ENCODE data around the gene ARID3A.

The ARID3A gene

DNA sequence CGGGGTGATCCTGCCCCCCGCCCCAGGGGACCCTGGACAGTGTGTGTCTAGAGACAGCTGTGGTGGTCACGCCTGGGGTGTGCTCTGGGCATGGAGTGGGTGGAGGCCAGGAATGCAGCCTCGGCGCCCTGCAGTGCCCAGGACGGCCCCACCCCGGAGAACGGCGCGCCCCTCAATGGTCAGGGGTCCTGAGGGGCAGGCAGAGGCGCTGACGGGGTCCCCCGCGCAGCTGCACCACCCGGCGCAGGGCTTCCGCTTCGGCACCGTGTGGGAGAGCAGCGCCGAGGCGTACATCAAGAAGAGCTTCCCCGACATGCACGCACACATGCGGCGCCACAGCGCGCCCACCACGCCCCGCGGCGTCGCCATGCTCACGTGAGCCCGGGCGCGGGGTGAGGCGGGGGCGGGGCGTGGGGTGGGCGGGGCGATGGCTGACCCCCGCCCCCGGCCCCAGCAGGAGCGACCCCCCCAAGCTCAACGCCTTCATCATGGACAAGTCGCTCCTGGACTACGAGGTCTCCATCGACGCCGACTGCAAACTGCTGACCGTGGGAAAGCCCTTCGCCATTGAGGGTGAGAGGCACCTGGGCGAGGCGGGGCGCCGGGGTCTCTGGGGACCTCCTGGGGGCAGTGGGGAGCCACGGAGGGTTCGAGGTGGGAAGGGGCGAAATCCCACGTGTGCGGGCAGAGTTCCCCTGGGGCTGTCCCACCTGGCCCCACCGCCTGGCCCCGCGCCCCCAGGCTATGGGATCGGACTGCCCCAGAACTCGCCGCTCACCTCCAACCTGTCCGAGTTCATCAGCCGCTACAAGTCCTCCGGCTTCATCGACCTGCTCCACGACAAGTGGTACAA lies 81.8 kb downstream of the ARID3A start:
- no peak for DNase-seq

DNA sequence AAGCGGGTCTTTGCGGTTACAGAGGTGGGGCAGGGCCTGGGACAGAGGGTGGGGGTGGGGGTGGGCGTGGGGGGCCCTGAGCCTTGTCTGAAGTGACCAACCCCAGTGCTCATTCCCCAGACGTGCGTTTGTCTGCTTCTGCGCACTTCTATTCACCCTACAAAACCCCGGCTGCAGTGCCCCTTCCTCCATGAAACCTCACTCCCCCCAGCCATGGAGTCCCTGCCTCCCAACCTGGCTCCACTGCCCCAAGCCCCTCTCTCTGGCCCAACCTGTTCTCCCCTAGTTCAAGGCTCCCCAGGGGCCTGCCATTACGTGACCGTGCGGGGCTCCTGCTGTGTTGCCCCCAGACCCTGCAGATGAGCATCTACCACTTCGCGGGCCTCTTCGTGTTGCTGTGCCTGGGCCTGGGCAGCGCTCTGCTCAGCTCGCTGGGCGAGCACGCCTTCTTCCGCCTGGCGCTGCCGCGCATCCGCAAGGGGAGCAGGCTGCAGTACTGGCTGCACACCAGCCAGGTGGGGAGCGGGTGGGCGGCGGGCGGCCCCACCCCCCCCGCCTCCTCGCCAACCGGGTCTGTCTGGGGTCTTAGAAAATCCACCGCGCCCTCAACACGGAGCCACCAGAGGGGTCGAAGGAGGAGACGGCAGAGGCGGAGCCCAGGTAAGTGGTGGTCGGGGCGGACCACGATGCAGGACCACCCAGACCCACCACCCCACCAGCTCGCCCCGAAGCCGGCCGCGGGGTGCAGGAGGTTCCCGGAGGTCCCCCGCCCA lies 82.6 kb downstream of the ARID3A start:
- DNase-seq = no peak

DNA sequence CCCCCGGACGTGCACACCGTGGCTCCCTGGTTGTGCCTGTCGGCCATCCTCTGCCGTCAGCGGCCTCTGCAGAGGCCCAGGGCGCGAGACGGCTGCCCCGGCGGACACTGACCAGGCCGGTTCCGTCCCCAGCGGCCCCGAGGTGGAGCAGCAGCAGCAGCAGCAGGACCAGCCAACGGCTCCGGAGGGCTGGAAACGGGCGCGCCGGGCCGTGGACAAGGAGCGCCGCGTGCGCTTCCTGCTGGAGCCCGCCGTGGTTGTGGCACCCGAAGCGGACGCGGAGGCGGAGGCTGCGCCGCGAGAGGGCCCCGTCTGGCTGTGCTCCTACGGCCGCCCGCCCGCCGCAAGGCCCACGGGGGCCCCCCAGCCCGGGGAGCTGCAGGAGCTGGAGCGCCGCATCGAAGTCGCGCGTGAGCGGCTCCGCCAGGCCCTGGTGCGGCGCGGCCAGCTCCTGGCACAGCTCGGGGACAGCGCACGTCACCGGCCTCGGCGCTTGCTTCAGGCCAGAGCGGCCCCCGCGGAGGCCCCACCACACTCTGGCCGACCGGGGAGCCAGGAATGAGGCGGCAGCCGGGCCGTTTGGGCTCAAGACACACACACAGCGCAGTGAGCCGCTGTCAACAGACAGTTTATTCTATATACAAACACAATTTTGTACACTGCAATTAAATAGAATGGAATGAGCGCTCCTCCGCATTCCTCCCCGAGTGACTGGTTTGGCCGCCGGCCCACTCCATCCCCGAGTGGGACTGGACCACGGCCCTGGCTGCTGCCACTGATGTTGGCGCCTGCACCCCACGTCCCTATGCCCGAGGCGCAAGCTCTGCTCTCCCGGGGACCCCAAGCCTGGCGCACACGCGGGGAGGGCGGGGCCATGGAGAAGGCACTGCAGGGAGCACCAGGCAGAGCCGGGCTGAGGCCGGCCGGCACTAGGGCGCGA lies 83.5 kb downstream of the ARID3A start:
- DNase-seq = peak; percentile 28

DNA sequence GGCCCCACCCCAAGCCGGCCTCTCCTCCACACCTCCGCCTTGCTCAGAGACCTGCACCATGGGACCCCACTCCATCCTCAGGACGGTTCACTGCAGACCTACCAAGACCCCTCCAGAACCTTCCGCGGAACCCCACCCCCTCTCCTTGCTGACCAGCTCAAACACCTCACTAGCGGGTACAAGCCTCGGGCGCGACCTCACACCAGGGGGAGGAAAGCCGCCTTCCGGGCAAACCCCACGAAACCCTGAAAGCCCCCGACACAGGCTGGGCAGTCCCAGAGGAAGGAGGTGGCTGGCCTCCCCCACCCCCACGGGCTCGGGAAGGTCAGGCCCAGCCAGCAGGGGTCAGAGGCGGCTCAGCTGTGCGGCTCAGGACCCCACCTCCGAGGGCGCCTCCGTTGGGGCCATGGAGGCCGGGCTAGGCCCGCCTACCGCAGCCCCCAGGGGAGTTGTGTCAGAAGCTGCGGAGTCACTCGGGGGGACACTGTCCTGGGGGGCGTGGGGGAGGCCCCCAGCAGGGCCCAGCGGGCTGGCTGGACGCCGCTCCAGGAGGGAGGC lies 84.2 kb downstream of the ARID3A start:
- DNase-seq = no peak

DNA sequence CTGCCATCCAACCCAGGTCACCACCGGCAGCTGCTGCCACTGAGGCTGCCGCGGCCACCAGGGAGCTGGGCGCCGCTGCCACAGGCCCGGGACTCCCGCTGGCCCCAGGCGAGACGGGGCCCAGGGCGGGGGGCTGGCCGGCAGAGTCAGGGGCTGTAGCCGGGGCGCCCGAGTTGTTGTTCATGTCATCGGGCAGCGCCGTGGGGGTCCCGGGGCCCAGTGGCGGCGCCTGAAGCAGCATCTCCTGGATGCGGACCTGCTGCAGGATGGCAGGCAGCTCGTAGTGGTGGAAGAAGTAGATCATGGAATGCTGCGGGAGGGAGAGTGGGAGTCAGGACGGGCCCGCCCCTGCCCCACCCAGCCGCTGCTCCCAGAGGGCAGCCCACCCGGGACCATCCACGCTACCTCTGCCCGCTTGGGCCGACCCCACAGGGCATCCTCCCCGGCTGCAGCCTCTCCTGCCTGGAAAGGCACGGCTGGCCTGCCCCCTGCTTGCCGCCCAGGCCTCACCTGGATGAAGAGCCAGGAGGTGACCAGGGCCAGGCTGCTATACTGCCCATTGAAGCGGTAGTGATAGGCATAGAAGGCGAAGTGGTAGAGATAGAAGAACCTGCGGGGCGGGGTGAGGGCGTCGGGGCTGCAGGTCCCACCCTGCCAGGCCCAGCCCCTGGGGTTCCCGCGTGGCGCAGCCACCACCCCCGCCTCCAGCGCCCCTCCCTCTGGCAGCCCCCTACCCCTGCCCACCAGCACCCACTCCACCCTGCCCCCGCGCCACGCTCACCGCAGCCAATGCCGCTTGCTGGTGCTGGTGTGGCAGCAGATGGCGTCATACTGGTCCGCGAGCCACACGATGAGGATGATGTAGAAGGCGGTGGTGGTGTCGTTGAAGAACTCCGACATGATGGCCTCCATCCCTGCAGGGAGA lies 85.0 kb downstream of the ARID3A start:
- no peak for DNase-seq

DNA sequence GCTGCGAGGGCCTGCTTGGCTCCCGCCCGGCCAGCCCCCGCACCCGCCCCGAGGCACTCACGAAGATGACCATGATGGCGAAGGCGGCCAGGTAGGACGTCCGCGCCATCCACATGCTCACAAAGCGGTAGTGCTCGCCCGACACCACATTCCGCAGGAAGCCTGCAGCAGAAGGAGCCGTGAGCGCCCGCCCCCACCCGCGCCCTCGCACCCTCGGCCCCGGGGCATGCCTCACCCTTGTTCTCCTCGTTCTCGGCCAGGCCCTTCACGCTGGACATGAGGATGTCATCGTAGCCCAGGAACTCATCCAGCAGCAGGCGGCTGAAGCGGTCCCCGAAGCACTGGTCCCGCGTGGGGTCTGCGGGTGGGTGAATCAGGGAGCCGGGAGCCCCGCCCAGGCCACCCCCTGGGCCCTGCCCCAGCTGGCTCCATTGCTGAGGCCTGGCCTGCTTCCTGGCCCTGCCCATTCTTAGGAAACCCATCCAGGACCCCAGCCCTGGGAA lies 86.0 kb downstream of the ARID3A start:
- DNase-seq = no peak

DNA sequence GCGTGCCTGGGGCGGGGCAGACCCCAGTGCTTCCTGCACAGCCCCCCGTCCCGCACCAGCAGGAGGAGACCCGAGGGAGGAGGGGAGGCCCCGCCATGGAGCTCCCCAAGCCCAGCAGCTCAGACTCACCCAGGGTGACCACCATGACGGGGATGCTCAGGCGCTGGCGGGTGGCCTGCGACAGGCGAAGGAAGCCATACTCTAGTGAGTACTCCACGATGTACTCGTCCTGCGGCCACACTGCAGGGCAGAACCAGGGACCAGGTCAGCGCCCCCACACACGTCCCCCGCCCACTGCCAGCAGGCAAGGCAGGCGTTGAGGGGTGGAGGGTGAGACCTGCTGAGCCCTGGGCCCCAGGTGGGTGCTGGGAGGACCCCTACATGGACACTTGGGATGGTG lies 86.5 kb downstream of the ARID3A start:
- no peak for DNase-seq

DNA sequence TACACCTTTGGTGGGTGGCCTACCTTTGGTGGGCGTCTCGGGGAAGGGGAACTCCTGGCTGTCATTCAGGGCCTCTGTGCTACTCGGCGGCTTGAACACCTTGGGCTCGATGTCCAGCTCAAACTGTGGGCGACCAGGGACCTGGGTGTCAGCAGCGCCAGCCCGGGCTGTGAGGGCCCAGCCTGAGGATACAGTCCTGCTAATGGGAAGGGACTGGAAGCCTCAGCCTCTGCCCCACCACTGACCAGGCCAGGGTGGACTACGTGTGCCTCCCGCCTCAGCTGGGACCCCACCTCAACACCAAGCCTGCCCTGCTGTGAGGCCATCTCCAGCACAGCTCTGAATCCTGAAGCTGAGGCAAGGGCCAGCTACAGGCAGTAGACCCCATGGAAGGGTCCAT lies 87.4 kb downstream of the ARID3A start:
- DNase-seq = no peak

DNA sequence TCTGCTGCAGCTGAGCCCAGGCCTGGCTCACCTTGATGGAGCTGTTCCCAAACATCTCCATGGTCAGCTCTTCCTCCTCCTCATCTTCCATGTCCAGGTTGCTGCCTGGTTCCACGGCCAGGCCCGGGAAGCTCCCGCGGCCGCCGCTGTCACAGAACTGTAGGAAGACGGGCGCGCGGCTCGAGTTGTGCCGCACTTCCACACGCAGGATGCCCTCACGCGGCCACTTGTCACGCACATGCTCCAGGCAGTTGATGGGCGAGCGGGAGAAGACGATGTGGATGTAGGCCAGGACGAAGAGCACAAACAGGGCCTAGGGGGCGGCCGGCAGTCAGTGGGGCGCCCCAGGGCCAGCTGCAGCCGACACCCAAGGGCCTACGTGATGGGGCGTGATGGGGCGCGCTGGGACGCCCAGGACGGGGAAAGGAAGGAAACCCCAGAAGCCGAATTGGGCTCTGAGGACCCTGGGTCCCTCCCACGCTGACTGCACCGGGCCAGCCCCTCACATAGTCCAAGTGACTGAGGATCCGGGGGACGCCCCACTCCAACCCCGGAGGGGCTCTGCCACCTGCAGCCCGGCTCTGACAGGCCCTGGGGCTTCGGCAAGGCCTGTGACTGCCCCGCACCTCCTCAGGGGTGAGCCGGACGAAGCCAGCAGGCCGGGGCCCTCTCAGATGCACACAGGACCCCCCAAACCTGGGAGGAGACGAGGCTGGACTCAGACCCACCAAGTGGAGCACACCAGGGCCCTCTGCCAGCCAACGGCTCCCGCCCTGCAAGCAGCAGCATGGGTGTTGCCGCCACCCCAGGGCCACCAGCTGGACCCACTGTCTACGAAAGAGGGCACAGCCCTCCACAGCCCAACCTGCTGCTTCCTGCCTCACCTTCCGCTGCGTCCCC lies 88.6 kb downstream of the ARID3A start:
- no peak for DNase-seq

DNA sequence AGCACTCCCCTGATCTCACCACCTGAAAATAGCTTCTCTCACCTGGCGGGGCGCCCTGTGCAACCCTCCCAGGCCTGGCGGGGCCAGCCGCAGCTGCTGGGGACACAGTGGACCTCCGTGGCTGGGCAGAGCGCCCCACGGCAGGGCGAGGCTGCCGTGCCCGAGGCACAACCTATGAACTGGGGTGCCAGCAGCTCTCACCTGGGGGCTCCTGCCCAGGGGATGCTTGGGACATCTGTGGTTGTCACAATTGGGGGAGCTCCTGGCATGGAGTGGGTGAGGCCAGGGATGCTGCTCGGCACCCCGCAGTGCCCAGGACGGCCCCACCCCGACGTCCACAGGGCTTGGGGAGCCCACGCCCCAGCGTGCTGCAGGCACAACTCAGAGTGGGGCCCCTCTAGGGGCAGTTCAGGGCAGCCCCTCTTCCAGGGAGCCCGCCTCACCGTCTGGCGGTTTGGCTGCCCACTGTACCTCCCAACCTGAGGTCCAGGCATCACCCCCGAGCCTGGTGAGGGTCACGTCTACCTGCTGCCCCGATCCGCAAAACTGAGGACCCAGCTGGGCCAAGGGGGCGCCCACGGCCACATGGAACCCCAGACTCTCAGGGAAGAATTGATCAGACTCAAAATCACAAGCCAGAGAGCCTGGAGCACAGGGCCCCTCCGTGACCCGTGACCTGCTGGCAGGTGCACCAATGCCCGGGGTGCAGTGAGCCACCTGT lies 89.4 kb downstream of the ARID3A start:
- no peak for DNase-seq

DNA sequence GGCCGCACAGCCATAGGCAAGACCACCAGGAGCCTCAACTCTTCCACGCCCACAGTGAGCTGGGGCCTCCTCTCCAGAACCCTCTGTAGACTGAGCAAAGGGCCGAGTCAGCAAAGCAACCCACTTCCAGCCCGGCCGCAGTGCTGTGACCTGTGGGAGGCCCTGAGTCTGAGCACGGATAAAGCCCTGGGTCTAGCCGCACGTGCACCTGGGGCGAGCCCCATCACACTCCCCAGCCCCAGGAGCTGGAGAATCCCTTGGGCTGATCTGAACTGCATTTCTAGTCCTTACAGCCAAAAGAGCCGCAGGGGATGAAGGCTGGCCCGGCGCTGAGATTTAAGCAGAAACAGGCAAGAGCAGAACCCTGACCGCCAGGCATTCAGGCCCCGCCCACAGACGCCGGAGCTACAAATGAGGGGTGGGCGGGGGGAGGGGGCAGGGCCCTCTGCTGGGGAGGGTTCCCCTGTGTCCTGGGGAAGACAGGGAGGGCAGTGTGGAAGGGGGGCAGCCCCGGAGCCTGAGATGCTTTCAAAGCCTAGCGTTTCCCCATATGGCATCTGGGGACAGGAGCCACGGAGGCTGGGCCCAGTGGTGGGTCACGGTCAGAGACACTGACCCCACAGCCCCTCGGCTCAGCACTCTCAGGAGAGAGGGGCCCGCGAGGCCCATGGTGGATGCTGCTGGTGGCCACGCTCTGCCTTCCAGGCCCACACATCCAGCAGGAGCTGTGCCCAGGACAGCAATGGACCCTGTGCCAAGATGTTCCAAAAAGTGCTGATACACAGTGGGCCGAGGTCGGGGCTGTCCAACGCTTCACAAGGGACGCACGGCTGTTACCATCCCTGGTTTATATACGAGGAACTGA lies 90.2 kb downstream of the ARID3A start:
- no peak for DNase-seq

DNA sequence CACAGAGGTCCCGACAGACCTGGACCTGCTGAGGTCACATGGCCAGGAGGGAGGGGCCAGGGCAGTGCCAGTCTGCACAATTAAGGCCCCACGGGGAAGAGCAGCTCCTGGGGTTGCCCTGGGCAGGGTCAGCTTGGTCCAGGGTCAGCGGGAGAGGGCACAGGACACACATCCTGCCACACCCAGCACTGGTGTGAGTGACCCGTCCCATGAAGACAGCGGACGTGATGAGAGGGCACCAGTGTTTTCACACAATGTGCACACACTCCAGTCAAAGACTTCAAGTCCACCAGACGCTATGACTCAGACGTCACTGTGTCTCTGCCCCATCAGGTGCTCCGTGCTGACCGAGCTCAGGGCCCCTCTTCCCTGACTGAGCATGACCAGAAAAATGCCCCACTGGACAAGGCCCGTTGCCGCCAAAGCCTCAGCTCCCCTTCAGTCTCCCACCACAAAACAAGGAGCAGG lies 90.8 kb downstream of the ARID3A start:
- DNase-seq = no peak

DNA sequence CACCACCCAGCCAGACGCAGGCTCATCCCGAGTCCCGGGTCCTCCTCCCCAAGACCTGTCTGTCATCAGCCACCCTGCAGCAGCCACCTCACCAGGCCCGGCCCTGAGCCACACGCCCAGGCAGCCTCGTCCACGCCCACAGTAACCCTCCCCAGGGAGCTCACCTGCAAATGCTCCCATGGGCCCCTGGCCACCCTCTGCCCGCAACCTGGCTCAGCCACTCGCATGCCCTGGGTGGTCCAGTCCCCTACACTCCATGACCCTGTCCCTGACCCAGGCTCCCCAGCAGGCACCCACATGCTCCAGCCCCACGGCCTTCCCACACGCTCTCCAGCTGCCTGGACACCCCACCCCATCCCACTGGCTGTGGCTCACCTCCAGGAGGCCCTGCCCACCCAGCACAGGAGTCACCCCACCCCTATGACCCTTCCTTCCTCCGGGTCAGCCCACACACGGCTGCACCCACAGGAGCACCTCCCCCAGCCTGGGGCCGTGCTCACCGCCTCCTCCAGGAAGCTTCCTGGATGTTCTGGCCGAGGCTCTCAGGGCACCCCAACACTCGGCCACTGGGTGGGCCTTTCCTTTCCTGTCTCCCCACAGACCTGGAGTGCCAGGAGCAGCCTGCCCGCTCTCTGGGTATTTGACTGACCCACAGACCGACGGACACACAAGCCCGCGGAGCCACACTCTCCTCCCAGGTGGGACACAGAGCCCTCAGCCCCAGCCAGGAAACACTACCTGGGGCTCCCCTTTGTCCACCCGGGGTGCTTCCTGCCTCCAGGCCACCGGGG lies 91.5 kb downstream of the ARID3A start:
- DNase-seq = no peak

DNA sequence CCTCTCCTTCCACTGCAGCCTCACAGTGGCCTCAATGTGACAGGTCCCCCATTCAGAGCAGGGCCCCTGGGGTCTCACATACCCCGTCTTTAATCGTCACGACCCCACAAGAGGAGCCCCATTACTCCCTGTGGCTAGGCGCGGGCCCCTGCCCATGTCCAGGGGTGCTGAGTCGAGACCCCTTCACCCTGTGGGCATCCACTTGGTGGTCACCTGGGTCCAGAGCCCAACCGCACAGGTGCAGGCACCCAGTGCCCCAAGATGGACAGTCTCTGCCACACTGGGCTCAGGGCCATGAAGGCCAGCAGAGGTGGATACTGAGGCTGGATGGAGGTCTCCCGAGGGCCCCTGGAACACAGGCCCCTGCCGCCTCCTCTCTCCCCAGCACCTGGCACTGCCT lies 92.1 kb downstream of the ARID3A start:
- no peak for DNase-seq

DNA sequence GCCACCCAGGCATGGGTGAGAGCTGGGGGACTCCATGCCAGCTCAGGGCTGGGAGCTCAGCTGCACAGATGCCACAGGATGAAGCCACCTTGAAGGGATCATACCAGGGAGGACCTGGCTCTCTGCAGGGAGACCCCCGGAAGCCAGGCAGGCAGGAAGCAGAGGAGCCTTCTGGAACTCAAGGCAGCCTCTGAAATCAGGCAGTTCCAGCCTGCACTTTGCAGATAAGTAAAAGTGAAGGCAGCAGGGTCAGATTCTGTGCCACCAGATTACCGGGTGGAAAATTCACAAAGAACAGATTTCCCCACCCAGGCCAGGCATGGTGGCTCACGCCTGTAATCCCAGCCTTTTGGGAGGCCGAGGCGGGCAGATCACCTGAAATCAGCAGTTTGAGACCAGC lies 92.6 kb downstream of the ARID3A start:
- no peak for DNase-seq

DNA sequence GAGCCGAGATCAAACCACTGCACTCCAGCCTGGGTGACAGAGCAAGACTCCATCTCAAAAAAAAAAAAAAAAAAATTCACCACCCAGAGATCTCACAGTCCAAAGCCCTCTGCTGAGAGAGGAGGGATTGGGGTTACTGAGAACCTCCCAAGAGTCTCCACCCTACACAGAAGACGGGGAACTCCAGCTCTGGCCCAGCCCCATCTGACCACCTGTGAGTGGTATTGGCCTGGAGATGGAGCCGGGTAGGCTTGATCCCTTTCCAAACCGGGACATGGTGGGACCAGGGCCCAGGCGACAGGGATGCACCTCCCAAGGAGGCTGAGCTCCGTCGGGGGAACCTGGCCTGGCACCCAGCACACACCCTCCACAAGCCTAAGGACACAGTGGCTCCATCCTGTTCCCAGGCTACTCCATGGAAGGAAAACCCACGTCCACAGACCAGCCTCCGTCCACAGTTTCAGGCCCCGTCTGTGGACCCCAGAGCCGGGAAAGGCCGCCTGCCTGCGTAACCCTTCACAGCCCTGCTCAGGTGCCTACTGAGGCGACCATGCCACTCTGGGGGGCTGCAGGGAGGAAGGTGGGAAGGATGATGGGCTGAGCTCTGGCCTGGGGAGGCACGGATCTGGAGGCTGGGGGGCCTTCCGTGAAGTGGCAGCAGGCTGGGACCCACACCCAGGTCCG lies 93.2 kb downstream of the ARID3A start:
- no peak for DNase-seq

DNA sequence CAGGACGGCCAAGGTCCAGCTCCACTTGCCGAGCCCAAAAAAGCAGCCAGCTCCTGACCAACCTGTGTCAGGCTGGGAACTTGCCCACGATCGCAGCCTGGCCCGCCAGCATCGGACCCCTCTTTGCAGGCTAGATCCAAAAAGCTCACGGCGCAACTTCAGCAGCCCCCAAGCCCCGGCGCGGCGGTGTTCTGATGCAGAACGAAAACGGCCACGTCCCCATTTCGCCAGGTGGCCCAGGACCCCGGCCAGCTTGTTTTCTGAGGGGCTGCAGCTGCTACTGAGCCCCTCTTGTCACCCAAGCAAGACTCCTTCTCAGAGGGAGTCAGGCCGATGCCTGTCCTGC lies 93.8 kb downstream of the ARID3A start:
- DNase-seq = no peak
